Prostate gland (tissue), 2 donors: ENCODE data around the gene ADARB2.

Experiments used
- POLR2A ChIP-seq: fragments of 450-650 bp; IDR thresholded peaks from one replicate; pipeline ENCODE4 v1.6.1; 2016; ENCODE audit warnings: antibody characterized with exemption, mild to moderate bottlenecking
- POLR2AphosphoS5 ChIP-seq: sonication (generic); formaldehyde crosslinking; IDR thresholded peaks from one replicate; pipeline ENCODE4 v1.6.1; 2017; ENCODE audit warnings: antibody characterized with exemption
- TF ChIP-seq, protein P1 (sequence below), 4 experiments: fragments of 200-600 bp in 2 of 4; fragments of 450-650 bp in 2 of 4; sonication (generic) in 2 of 4; IDR thresholded peaks; 1 replicate in 3 of 4; 2 replicates in 1 of 4; pipeline ENCODE4 v1.5.1; 2016 to 2019; ENCODE audit warnings: antibody characterized with exemption in 4 of 4, mild to moderate bottlenecking in 2 of 4, moderate library complexity in 2 of 4

DNA sequence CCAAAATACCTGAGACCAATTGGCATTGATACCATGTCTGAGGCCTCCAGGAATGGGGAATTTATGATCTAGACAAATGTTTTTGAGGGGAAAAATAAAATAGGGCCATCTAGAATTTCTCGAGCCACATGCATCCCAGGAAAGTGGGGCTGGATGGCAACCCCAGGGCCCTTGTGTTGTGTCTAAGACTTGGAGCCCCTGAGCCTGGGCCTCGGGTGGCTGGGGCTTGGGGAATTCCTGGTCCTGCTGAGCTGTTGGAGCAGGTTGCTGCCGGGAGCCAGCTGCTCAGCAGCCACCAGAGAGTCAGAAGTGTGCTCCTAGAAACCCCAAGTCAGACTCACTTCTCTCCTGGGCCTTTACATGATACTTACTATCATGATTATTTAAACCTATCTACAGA lies 508.2 kb downstream of the ADARB2 start:
- TF ChIP-seq POLR2A (no peak), POLR2AphosphoS5 (no peak)
- TF ChIP-seq, protein P1, sequence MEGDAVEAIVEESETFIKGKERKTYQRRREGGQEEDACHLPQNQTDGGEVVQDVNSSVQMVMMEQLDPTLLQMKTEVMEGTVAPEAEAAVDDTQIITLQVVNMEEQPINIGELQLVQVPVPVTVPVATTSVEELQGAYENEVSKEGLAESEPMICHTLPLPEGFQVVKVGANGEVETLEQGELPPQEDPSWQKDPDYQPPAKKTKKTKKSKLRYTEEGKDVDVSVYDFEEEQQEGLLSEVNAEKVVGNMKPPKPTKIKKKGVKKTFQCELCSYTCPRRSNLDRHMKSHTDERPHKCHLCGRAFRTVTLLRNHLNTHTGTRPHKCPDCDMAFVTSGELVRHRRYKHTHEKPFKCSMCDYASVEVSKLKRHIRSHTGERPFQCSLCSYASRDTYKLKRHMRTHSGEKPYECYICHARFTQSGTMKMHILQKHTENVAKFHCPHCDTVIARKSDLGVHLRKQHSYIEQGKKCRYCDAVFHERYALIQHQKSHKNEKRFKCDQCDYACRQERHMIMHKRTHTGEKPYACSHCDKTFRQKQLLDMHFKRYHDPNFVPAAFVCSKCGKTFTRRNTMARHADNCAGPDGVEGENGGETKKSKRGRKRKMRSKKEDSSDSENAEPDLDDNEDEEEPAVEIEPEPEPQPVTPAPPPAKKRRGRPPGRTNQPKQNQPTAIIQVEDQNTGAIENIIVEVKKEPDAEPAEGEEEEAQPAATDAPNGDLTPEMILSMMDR (IDR thresholded peaks at IDR 0.05) = no peak
